ENCODE measurements around the gene S100P.
"Not testable (repeated sequence)": the region's sequence is repeated elsewhere in the genome, so short reads cannot be mapped to it uniquely, and the experiment has no call there.

S100P gene

DNA sequence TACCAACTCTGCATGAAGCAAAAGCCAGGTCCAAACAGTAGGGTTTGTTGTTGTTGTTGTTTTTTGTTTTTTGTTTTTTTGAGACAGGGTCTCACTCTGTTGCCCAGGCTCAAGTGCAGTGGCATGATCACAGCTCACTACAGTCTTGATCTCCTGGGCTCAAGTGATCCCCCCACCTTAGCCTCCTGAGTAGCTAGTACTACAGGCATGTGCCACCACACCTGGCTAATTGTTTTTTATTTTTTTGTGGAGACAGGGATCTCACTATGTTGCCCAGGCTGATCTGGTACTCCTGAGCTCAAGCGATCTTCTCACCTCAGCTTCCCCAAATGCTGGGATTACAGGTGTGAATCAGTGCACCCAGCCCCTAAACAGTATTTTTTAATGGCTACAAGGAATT lies 6.2 kb downstream of the S100P start:
- DNase-seq, result no peak

DNA sequence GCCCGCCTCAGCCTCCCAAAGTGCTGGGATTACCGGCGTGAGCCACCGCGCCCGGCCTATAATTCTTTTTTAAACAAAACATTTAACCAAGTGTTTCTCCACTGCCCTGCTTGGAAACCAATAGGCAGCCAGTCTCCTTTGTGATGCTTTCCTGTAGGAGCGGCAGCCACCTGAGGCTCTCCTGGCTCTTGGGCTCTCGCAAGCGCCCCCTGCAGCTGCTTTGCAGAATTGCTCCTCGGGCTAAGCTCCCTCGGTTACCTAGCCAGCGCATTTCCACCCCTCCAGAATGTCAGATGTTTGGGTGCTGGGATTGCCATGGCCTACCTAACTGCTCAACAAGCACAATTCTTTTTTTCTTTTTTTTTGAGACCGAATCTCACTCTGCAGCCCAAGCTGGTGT lies 7.7 kb downstream of the S100P start:
- no peak for DNase-seq

GRCh38 chr4:6702761-6703160 lies 9.1 kb downstream of the S100P start:
- no peak for DNase-seq

- DNase-seq, result no peak
These were observed 10.1 kb downstream of the S100P start for GRCh38 chr4:6703786-6704185.

GRCh38 chr4:6705646-6706045 lies 12.0 kb downstream of the S100P start:
- DNase-seq, result no peak

GRCh38 chr4:6706173-6706572 lies 12.5 kb downstream of the S100P start:
- DNase-seq, result no peak

GRCh38 chr4:6709230-6710114 lies 15.8 kb downstream of the S100P start, which contains the start of gene MRFAP1L1:
TSS of gene MRFAP1L1 (minus strand) at chr4:6709865. CDS start at chr4:6709629, 236 bp downstream.
- peak; percentile 93 to 98 for DNase-seq

- no peak for DNase-seq
These were observed 16.6 kb downstream of the S100P start for GRCh38 chr4:6710282-6710681.

DNA sequence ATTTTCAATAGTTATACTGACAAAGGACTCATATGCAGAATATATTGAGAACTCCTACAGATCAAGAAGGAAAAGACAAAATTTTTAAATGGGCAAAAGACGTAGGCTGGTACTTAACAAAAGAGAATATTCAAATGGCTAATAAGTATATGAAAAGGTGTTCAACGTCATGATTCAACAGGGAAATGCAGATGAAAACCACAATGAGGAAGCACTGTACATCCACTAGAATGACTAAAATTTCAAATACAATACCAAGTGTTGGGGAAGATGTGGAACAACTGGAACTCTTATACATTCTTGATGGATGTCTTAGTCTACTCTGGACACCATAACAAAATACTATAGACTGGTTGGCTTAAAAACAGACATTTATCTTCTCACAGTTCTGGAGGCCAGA lies 17.3 kb downstream of the S100P start:
- no peak for DNase-seq

- no peak for DNase-seq
These were observed 21.3 kb downstream of the S100P start for GRCh38 chr4:6714954-6715353.

GRCh38 chr4:6715704-6716017 lies 22.0 kb downstream of the S100P start:
- DNase-seq, result no peak

DNA sequence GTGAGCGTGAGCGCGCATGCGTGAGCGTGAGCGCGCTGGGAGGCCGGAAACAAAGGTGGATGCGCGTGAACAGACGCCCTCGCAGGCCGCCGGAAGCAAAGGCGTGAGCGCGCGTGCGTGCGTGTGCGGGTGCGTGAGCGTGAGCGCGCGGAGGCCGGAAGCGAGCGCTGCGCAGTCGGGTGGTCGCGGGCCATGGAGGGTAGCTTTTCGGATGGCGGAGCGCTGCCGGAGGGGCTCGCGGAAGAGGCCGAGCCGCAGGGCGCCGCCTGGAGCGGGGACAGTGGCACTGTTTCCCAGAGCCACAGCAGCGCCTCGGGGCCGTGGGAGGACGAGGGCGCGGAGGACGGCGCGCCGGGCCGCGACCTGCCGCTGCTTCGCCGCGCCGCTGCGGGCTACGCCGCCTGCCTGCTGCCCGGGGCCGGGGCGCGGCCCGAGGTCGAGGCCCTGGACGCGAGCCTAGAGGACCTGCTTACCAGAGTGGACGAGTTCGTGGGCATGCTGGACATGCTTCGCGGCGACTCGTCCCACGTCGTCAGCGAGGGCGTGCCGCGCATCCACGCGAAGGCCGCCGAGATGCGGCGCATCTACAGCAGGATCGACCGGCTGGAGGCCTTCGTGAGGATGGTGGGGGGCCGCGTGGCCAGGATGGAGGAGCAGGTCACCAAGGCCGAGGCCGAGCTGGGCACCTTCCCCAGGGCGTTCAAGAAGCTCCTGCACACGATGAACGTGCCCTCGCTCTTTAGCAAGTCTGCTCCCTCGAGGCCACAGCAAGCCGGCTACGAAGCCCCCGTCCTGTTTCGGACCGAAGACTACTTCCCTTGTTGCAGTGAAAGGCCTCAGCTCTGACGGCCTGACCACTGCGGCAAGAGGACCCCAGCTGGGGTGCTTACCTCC lies 22.6 kb downstream of the S100P start, which contains the start of gene BLOC1S4:
TSS of gene BLOC1S4 (plus strand) at position 157 of the 894 bp plus-strand sequence. CDS start at position 193, 36 bp downstream.
- DNase-seq, result peak; percentile 81 to 91

- DNase-seq, result no peak
These were observed 23.4 kb downstream of the S100P start for GRCh38 chr4:6716958-6717655.

GRCh38 chr4:6718932-6719610 lies 25.4 kb downstream of the S100P start:
- DNase-seq, result no peak

DNA sequence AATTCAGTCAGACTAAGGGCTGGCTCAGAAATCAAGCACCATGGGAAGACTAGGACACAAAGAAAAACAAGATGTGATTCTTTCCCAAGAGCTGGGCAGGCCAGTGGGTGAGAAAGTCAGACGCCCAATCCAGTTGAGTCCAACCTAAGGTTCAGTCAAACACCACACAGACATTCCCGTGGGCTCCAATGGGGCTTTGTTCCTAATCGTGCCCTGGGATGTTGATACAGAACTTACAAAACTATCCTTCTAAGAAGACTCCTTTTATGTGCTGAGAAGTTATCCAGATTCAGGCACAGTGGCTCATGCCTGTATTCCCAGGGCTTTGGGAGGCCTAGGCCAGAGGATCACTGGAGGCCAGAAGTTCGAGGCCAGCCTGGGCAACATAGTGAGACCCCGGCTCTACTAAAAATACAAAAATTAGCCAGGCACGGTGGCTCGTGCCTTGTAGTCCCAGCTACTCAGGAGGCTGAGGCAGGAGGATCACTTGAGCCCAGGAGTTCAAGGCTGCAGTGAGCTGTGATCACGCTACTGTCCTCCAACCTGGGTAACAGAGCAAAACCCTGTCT lies 26.0 kb downstream of the S100P start:
- no peak for DNase-seq

DNA sequence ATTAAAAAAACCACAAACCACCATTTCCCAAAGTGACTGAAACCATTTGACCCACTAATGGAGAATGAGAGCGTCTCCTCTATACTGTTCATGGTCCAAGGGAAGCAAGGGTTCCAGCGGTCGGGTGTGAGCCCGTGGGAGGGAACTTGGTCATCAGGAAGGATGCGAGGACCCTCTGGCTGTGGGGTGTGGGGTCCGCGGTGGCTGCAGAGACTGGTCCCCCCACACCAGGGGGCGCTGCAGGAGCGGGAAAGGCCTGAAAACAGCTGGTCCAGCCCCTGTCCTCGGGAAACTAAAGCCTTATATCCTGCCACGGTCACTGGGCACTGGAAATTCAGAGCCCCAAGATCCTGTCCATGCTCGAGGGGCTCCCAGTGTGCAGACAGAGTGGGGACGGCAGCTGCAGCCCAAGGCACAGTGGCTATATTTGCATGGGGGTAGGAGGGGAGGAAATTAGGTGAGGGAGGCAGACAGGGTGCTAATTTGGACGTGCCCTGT lies 26.6 kb downstream of the S100P start:
- DNase-seq, result peak; percentile 25 to 64

- no peak for DNase-seq
These were observed 27.4 kb downstream of the S100P start for GRCh38 chr4:6721121-6721520.

DNA sequence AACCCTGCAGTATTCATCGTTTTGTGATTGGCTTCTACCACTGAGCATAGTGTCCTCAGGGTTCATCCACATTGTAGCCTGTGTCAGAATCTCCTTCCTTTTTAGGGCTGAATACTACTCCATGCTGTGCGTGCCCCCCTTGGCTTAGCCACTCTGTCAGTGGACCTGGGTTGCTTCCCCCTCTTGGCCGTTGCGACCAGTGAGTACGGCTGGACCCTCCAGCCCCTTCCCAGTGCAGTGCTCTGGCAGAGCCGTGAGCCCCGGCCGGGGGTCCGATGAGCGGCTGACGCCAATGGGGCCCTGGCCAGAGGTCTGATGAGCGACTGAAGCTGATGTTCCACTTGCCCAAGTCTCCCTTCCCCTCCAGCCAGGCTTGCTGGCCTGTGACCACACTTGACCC lies 29.2 kb downstream of the S100P start:
- no peak for DNase-seq

- DNase-seq, result no peak
These were observed 30.2 kb downstream of the S100P start for GRCh38 chr4:6723851-6724250.

GRCh38 chr4:6724421-6725111 lies 30.9 kb downstream of the S100P start:
- DNase-seq, result no peak

DNA sequence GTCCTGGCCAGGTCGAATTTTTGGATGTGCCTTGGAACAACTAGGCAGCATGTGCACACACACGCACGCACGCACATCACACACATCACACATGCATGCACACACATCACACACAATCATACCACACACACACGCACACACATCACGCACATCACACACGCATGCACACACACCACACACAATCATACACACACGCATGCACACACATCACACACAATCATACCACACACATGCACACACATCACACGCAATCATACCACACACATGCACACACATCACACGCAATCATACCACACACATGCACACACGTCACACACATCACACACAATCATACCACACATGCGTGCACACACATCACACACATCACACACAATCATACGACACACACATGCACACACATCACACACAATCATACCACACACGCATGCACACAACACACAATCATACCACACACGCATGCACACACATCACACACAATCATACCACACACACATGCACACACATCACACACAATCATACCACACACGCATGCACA lies 31.8 kb downstream of the S100P start:
- not testable (repeated sequence) for DNase-seq
